ENCODE measurements around the gene LAMC3.

GRCh38 chr9:131032384-131032783 lies 23.4 kb downstream of the LAMC3 start:
- TF ChIP-seq POLR2A (IDR thresholded peaks at IDR 0.05; ENCODE audit: low read length) (no peak), GATA1 (IDR thresholded peaks at IDR 0.05; ENCODE audit: low read depth, low read length) (no peak)

Measured in erythroblast (primary cell).